GM13977 (cell line): Measurements from ENCODE around the gene CBFA2T3.

Experiments
- DNase-seq: peaks from one replicate; pipeline ENCODE4 v3.0.0; 2012; ENCODE audit warnings: low spot score
- CTCF ChIP-seq: IDR thresholded peaks from 2 replicates; pipeline ENCODE4 v1.5.1; 2012; ENCODE audit warnings: mild to moderate bottlenecking, control low read depth; ENCODE audit not compliant: insufficient read depth; ENCODE audit errors: extremely low read depth, missing control alignments
- in situ Hi-C: fragments of 300-500 bp; cut with MboI; formaldehyde crosslinking; loops from one replicate; pipeline ENCODE4 v1.12.0; 2022; ENCODE audit warnings: low sequenced_read_pairs, low pct_unique_long_range_greater_than_20kb, mixed read lengths, inconsistent platforms; ENCODE audit not compliant: unreplicated experiment

CBFA2T3 gene

GRCh38 chr16:88939972-88940861, 36.8 kb downstream of the CBFA2T3 start:
- in situ Hi-C loops = no loop called here
- TF ChIP-seq CTCF = no peak
- DNase-seq = peak; percentile 79

- TF ChIP-seq CTCF = no peak
- in situ Hi-C loops = no loop called here
- DNase-seq = peak; percentile 54
Observed at GRCh38 chr16:88939245-88939971, 37.6 kb downstream of the CBFA2T3 start.

GRCh38 chr16:88938777-88939244, 38.2 kb downstream of the CBFA2T3 start:
- peak; percentile 39 for DNase-seq
- in situ Hi-C loops = no loop called here
- no peak for TF ChIP-seq CTCF

- in situ Hi-C loops = no loop called here
- no peak for DNase-seq
- TF ChIP-seq CTCF = no peak
Observed at GRCh38 chr16:88938119-88938776, 38.8 kb downstream of the CBFA2T3 start.

DNA sequence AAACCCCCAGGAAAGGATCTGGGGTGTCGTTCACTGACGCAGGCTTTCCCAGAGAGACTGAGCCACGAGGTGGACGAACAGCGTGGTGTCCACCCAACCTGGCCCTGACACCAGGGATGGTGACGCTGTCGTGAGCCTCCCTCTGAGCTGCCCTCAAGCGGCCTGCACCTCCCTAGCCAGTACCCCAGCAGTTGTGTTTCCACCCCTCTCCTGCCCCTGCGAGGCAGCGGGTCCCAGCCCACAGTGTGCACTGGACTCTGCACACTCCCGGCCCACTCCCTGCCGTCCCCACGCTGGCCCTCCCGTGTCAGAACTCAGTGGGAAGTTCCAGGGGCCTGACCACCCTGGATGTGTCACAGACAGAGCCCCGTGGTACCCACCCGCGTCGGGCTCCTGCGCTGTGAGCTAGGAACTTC, 39.8 kb downstream of the CBFA2T3 start:
- in situ Hi-C loops = no loop called here
- DNase-seq = no peak
- TF ChIP-seq CTCF = no peak

- in situ Hi-C loops = no loop called here
- no peak for TF ChIP-seq CTCF
- no peak for DNase-seq
Observed at GRCh38 chr16:88936556-88937205, 40.3 kb downstream of the CBFA2T3 start.
